HCEC 1CT (cell line): ENCODE measurements around the gene ZNF394.

Source experiments
- DNase-seq: peaks from one replicate; pipeline ENCODE4 v3.0.0-alpha.2; 2017

ZNF394 gene

DNA sequence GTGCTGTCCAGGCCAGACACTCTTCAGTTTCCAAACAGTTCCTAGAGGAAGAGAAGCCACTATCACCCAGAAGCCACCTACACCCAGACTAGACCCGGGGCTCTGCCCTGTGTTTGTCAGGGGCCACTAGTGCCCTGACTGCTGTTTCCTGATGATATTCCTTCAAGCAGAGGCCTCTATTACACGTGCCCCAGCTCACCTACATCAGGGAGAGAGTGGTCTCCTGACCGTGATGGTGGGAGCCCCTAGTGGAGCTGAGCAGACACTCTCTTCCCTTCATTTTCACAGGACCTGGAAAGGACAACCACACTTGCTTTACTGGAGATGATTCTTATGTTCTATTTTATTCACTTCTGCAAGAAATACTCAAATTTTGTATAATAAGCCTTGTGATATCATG is 9.2 kb downstream of the ZNF394 start:
- DNase-seq: no peak

DNA sequence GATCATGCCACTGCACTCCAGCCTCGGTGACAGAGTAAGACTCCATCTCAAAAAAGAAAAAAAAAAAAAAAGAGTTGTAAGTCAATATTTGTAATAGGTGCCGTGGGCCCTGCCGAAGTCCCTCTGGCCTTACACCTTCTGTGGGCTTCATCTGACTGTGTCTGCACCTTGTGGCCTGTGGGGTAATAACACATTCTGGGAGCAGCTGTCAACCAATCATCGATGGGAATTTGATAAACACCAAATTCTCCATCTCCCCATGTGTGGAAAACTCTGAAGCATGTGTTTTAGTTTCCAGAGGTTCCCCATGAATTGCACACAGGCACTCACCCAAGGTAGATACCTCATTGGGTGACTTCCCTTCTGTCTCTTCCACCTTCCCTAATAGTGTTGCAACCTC is 10.8 kb downstream of the ZNF394 start:
- DNase-seq: no peak

- no peak for DNase-seq
These were observed 15.0 kb downstream of the ZNF394 start for GRCh38 chr7:99485094-99485493.

- no peak for DNase-seq
These were observed 21.3 kb downstream of the ZNF394 start for GRCh38 chr7:99478464-99479440.

GRCh38 chr7:99476107-99476506 is 24.0 kb downstream of the ZNF394 start:
- no peak for DNase-seq

GRCh38 chr7:99473315-99473596 is 26.8 kb downstream of the ZNF394 start:
- DNase-seq: peak; percentile 54

DNA sequence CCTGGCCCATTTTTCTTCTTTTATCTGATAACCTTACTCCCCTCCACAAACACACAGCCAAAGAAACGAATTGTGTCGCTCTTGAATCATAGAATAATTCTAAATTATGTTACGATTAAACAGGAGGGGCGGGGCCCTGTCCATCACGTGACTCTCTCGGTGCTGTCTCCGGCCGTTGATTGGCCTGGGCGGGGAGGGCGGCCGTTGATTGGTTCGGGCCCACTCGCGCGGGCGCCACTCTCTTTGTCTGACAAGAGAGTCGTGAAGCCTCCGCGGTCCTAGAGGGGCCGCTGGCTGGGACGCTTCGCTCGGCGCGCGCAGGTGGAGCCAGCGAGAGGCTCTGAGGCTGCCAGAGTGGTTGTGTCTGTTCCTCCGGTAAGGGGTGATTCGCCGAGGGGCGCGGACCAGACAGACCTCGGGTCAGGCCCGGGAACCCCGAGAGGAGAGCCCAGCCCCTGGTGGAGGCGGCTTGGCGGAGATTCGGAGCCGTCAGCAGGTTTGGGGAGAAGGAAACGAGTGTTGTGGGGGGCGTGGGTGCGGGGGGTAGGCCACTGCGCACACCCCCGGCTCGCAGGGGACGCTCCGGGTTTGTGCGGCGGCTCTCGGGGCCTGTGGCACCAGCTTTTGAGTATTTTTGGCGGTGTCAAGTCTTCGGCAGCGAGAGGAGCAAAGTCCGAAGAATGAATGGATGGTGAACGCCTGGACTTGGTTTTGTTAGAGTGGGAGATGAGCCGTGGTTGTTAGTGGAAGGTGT is 27.3 kb downstream of the ZNF394 start, which contains the start of gene ZNF789:
TSS of gene ZNF789 (plus strand) at position 330 of the 754 bp plus-strand sequence. CDS start 3,567 bp downstream, outside the sequence.
- peak; percentile 94 for DNase-seq

DNA sequence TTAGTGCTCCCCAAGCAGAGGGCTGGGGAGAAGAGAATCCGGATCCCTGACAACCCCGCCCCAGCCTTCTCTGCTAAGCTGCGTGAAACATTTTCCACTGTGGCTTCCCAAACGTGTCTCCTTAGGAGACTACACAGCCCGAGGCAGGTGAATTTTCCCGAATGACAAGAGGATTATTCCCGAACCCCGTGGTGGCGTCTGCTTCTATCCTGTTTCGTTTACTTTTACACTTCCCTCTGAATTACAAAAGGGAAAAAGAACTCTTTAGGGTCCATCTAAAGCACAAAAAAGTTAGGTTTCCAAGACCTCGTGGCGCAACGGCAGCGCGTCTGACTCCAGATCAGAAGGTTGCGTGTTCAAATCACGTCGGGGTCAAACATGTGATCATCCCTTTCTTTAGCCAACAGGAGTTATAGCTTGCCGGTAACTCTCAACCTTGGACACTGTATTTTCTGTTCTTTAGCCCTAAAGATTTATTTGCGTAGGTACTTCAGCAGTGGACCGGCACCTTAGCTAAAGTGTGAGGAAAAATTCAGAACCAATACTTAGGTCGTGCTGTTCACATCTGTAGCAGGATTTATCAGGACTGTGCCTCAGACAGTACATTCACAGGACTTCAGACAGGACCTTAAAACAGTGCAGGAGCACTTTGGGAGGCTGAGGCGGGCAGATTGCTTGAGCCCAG is 30.6 kb downstream of the ZNF394 start:
- DNase-seq: no peak

DNA sequence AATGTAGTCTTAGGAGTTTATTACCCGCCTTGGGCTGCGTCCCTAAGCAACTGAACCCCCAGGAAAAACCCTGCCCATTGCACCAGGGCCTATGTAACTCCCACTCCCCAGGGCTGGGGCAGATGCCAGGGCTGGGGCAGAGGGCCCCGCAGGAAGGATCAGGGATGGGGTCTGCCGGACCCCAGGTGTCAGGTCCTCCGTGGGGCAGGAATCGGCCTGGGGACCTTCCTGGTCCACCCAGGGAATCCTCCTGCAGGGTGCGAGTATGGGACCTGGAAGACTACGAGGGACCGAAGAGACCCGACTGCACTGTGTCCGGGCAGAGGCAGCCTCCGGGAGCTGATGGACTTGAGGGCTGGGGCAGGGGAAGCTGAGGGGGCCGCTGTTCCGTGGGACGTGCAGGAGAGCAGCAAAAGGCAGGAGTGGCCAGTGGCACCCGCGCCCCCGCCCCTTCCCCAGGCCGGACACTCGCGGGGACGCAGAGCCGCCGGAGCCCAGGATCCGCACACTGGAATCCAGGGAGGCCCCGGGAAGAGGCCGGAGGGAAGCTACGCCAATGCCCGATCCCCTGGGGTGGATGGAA is 31.7 kb downstream of the ZNF394 start:
- no peak for DNase-seq

- no peak for DNase-seq
These were observed 34.7 kb downstream of the ZNF394 start for GRCh38 chr7:99465421-99465768.

DNA sequence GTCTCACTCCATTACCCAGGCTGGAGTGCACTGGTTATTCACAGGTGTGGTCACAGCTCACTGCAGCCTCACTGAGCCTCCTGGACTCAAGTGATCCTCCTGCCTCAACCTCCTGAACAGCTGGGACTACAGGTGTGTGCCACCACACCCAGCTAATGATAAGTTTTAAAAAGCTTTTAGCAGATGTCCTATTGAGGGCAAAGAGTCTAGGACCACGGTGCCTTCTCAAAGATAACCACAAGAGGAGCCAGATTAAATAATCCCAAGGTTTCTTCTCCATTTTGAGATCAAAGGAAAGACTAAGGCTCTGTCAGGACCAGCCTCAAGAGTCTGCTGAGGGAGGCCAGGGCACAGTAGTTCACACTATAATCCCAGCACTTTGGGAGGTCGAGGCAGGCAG is 38.9 kb downstream of the ZNF394 start:
- no peak for DNase-seq

- no peak for DNase-seq
These were observed 39.4 kb downstream of the ZNF394 start for GRCh38 chr7:99460651-99461050.

DNA sequence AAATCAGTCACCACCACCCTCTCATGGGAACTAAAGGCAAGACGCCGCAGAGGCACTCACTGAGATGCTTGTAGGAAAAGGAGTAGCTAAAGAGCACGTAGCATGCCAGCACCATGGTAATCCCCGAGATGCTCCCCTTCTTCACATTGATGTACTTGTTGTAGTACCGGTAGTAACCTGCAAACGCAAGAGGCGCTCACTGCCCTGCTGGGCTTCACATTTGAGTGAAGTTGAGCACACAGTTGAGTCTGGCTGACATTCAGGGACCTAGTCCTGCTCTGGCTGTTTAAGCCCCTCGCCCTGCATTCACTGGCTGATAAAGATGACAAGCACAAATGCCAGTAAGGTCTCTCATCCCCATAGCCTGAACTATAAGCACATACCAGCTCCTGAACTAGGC is 41.0 kb downstream of the ZNF394 start:
- DNase-seq: no peak

DNA sequence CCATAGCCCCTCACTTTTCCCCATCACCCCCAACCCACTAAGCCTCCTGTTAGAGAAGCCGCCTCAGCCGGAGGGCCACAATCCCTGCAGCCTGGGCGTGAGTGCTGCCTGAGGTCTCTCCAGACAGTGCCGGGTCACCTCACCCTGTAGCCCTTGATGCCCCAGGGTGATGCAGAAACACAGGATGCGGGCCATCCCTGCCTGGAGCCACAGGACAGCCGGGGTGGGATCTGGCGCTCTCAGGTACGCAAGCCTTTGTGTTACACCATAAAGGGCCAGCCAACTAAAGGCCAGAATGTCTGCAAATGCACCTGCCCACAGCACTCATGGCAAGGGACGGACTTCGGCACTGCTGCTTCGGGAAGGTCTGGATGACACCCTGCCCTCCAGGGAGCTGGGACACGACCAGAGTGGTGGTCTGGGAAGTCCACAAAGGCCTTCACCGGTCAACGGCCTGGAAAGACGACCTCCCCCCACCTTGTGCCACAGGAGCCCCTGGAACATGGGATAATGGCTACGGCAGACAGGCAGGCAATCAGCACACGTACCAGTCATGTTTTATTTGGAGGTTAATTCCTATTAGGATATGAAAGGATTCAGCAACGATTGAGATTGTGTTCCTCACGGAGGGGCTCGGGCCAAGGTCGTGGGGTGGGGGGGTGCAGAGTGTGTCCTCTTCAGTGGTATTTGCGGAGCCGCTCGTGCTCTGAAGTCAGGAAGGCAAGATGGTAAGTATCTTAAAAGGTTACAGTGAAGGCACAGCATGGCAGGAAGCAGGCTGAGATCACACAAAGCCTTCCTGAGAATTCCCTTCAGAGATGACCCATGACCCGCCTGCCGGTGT is 42.2 kb downstream of the ZNF394 start:
- no peak for DNase-seq

DNA sequence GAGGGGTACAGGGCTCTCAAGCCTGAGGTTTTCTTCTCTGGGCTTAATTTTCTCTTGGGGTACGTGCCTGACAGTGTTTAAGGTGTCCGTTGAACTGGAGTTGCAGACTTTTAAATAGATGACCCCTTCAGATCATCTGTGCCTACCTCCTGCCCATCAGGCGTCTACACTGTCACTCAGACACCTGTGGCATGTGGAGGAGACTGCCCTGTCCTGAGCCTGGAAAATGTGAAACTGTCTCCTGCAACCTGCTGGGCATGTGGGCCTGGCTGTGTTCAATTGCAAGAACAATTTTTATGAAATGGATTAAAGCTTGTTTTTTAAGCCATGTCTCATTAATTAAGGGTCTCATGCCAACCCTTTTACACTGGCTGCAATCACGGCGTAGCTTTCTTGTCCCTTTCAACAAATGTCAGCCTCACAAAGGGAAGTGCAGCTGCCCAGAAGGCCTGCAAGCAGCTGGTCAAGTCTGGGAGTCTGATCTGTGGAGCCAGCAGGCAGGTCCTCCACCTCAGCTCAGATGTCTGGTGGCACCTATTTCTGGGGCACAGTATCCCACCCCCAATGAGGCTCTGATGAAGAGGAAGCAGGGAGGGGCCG is 42.9 kb downstream of the ZNF394 start:
- no peak for DNase-seq

DNA sequence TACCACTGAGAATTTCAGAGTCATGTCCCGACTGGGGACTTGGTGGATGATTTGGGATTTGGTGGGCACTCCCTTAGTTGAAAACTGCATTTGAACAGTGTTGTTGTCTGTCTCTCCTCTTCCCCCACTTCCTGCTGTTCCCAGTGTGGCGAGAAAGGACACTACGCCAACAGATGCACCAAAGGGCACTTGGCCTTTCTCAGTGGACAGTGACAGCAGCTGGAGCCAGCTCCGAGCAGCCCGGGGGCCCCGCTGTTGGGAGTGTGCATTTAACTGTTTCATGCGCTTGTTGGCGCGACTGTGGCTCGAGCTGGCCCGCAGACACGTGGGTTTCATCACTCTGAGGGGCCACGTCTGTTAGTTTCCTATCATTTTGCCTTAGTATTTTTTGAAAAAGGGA is 43.8 kb downstream of the ZNF394 start:
- DNase-seq: no peak

DNA sequence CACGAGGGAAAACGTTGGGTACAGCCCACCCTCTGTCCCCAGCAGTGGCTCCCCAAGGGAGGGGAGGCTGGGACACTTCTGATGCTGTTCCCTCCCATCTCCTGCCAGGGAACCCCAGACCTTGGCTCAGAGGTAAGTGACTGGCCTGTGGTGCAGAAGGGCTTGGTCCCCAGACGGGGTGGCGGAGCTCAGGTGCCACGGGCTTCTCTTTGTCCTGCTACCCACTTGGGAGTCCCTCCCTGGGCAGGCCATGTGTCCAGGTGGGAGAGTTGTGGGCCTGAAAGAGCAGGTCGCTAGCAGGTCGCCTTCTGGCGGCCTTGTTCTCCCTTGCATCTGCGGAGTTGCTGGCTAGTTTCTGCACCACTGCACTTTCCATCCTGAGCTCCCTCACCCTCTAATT is 44.2 kb downstream of the ZNF394 start:
- no peak for DNase-seq

- DNase-seq: no peak
These were observed 47.0 kb downstream of the ZNF394 start for GRCh38 chr7:99453105-99453504.

GRCh38 chr7:99452541-99452940 is 47.5 kb downstream of the ZNF394 start:
- no peak for DNase-seq

- DNase-seq: no peak
These were observed 48.1 kb downstream of the ZNF394 start for GRCh38 chr7:99451936-99452335.

DNA sequence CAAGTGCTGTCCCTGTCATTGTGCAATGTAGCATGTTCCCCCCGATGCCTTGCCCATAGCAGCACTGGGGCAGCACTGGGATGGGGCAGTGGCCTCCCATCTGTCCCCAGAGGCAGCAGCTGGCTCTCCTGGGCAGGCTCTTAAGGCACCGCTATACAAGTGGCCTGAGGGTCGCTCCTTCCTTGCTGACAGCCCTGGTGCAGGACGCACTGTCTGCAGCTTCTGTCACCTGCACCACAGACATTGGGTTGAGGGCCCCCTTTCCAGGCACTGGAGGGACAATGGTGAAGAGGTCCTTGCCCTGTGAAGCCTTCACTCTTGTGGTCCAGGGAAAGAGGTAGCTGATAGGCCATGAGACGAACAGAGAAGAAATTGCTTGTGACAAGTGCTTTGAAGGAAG is 50.8 kb downstream of the ZNF394 start:
- DNase-seq: no peak

DNA sequence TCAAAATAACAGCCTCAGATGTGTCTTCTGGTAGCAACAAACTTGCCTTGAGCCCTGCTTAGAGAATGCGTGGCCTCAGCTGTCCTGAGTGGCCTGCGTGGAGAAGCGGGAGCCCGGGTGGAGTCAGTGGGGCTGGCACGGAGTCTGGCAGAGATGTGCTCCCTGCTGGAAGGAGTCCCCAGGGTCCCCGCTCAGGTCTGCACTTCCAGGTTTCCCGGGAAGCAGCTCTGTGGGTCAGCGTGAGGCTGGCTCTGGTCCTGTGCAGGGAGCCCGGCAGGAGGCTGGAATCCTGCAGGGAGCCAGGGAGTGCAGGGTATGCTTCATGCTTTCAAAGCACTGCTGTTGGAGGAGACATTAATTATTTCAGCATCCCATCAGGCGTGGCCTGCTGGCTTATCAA is 51.2 kb downstream of the ZNF394 start:
- no peak for DNase-seq
